AG20443 (cell line): Measurements from ENCODE around the gene D2HGDH.

ENCODE experiments used
- DNase-seq: peaks from one replicate; pipeline ENCODE4 v3.0.0; 2012; ENCODE audit warnings: low spot score, mixed read lengths

Gene D2HGDH

GRCh38 chr2:241734467-241735208 is at the start of gene D2HGDH:
Gene D2HGDH, plus strand, starts transcription at chr2:241734630. Its CDS starts 595 bp downstream, at chr2:241735225.
- peak; percentile 99 for DNase-seq

GRCh38 chr2:241686324-241686649 is 48.1 kb upstream of the D2HGDH start:
- DNase-seq: no peak

- DNase-seq: peak; percentile 99
Measured at GRCh38 chr2:241686650-241687425, 47.6 kb upstream of the D2HGDH start, which contains the start of gene DTYMK. Gene DTYMK, minus strand, starts transcription at chr2:241686815. Its CDS starts 32 bp downstream, at chr2:241686783.

- no peak for DNase-seq
Measured at GRCh38 chr2:241689306-241689705, 45.1 kb upstream of the D2HGDH start.

GRCh38 chr2:241690202-241690717 is 44.2 kb upstream of the D2HGDH start:
- no peak for DNase-seq

- peak; percentile 48 for DNase-seq
Measured at GRCh38 chr2:241692448-241692847, 42.0 kb upstream of the D2HGDH start.

- no peak for DNase-seq
Measured at GRCh38 chr2:241695651-241696050, 38.8 kb upstream of the D2HGDH start.

- DNase-seq: no peak
Measured at GRCh38 chr2:241701149-241701398, 33.4 kb upstream of the D2HGDH start.

GRCh38 chr2:241701399-241702154 is 32.9 kb upstream of the D2HGDH start, which contains the start of gene ING5:
Gene ING5, plus strand, starts transcription at chr2:241702039. Its CDS starts 27 bp downstream, at chr2:241702066.
- DNase-seq: peak; percentile 96

- peak; percentile 95 for DNase-seq
Measured at GRCh38 chr2:241702155-241703031, 32.0 kb upstream of the D2HGDH start.

- peak; percentile 57 for DNase-seq
Measured at GRCh38 chr2:241703032-241703604, 31.3 kb upstream of the D2HGDH start.

GRCh38 chr2:241706537-241706936 is 27.9 kb upstream of the D2HGDH start:
- DNase-seq: no peak

- no peak for DNase-seq
Measured at GRCh38 chr2:241708879-241709278, 25.6 kb upstream of the D2HGDH start.

- no peak for DNase-seq
Measured at GRCh38 chr2:241719093-241719492, 15.3 kb upstream of the D2HGDH start.

GRCh38 chr2:241720099-241720498 is 14.3 kb upstream of the D2HGDH start:
- DNase-seq: no peak

GRCh38 chr2:241720560-241720959 is 13.9 kb upstream of the D2HGDH start:
- no peak for DNase-seq

GRCh38 chr2:241721852-241722251 is 12.6 kb upstream of the D2HGDH start:
- no peak for DNase-seq

- DNase-seq: no peak
Measured at GRCh38 chr2:241722896-241723454, 11.5 kb upstream of the D2HGDH start.

GRCh38 chr2:241724259-241724974 is 10.0 kb upstream of the D2HGDH start:
- DNase-seq: no peak
